ENCODE results near the gene CORO2B. TPM values are rescaled to one million over a fixed set of nuclear protein-coding genes. Genes with fewer than 3 reads are reported as not detected.

Gene CORO2B
- total and polyA plus RNA-seq, 2 of the 13 experiments (the other 11 are each of a cell fraction or from before 2014, with no cell fraction given): 0.35 to 0.63 TPM

DNA sequence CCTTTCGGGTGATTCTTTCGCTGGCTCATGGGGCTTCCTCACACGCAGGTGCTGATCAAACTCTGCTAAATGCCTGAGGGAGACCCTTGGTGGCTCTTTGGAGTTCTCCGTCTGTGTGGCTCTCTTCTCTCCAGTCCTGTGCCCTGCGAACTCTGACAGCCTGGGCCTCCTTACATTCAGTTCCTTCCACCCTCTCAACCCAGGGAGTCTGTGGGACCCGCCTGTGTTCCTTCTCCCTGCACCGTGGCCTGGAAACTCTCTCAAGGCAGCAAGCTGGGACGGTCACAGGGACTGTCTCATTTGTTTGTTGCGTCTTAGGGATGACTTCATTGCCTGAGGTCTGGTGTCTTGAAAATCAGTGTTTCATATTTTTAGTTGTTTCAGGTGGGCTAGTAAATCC, 37.0 kb upstream of the CORO2B start:
- ChIA-PET CTCF (ENCODE audit: low intra/inter-chr PET ratio, low total read pairs) (no interaction called here), POLR2A (no interaction called here)
- no peak overlapping the region for H3K9ac ChIP-seq (ENCODE audit: insufficient read depth, low read depth, low read length)
- H2AFZ ChIP-seq (ENCODE audit: low read length): no peak overlapping the region
- H3K4me2 ChIP-seq (ENCODE audit: low read depth, low read length): no peak overlapping the region
- H3K4me3 ChIP-seq (replicated peaks in 1 of 3; ENCODE audit: insufficient read depth in 1 of 3, low read depth in 2 of 3, low read length in 3 of 3): no peak overlapping the region
- no peaks in the 10 kb centered on the region for H3K79me2 ChIP-seq (ENCODE audit: insufficient read depth, low read length)
- ATAC-seq (no peak), FAIRE-seq (no peak), DNase-seq (ENCODE audit: low spot score) (no peak)
- H3K27ac ChIP-seq (ENCODE audit: extremely low read length, insufficient read depth, low read length): no peak overlapping the region
- no peaks in the 10 kb centered on the region for H3K27me3 ChIP-seq (ENCODE audit: control insufficient read depth in 1 of 2, insufficient read depth in 2 of 2, low read length in 2 of 2)
- BruUV-seq (replicated peaks): no TSS peak
- H3K36me3 ChIP-seq (replicated peaks in 1 of 2; ENCODE audit: control insufficient read depth in 1 of 2, insufficient read depth in 2 of 2, low read length in 2 of 2): no peaks in the 10 kb centered on the region
- H4K20me1 ChIP-seq (ENCODE audit: insufficient read depth, low read length): no peaks in the 10 kb centered on the region
- intact Hi-C loops (cut with micrococcal nuclease; ENCODE audit: unreplicated experiment) (no loop called here), in situ Hi-C loops (cut with HindIII; ENCODE audit: extremely low pct_ligation_motif_present, low pct_unique_long_range_greater_than_20kb) (no loop called here)
- no peaks in the 10 kb centered on the region for H3K9me3 ChIP-seq (ENCODE audit: low read length)
- WGBS (ENCODE audit: low lambda C conversion rate): 6% methylated on average over 6 of the region's 9 CpGs
- no peak for TF ChIP-seq DR1 (CRISPR knock-in tag; IDR thresholded peaks at IDR 0.05)
- TF ChIP-seq PHB2 (IDR thresholded peaks at IDR 0.05; ENCODE audit: partially characterized antibody): no peak
- no peak for TF ChIP-seq MBD4 (IDR thresholded peaks at IDR 0.05; ENCODE audit: borderline replicate concordance, low read length)
- no peak for TF ChIP-seq ZBTB38 (CRISPR knock-in tag; IDR thresholded peaks at IDR 0.05)
- no peak for TF ChIP-seq PREB (CRISPR knock-in tag; IDR thresholded peaks at IDR 0.05)
- TF ChIP-seq, protein P1, sequence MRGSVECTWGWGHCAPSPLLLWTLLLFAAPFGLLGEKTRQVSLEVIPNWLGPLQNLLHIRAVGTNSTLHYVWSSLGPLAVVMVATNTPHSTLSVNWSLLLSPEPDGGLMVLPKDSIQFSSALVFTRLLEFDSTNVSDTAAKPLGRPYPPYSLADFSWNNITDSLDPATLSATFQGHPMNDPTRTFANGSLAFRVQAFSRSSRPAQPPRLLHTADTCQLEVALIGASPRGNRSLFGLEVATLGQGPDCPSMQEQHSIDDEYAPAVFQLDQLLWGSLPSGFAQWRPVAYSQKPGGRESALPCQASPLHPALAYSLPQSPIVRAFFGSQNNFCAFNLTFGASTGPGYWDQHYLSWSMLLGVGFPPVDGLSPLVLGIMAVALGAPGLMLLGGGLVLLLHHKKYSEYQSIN (CRISPR knock-in tag; IDR thresholded peaks at IDR 0.05; ENCODE audit: borderline replicate concordance): no peak
- no peak for TF ChIP-seq NFKB2 (CRISPR knock-in tag; IDR thresholded peaks at IDR 0.05; ENCODE audit: borderline replicate concordance)
- no peak for TF ChIP-seq HNRNPL (IDR thresholded peaks at IDR 0.05; ENCODE audit: low read depth, low read length)
- no peak for TF ChIP-seq ZNF329 (CRISPR knock-in tag; IDR thresholded peaks at IDR 0.05; ENCODE audit: low read depth)
- TF ChIP-seq, protein P2, sequence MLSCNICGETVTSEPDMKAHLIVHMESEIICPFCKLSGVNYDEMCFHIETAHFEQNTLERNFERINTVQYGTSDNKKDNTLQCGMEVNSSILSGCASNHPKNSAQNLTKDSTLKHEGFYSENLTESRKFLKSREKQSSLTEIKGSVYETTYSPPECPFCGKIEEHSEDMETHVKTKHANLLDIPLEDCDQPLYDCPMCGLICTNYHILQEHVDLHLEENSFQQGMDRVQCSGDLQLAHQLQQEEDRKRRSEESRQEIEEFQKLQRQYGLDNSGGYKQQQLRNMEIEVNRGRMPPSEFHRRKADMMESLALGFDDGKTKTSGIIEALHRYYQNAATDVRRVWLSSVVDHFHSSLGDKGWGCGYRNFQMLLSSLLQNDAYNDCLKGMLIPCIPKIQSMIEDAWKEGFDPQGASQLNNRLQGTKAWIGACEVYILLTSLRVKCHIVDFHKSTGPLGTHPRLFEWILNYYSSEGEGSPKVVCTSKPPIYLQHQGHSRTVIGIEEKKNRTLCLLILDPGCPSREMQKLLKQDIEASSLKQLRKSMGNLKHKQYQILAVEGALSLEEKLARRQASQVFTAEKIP (CRISPR knock-in tag; IDR thresholded peaks at IDR 0.05; ENCODE audit: borderline replicate concordance): no peak
- TF ChIP-seq CENPBD1 (CRISPR knock-in tag; IDR thresholded peaks at IDR 0.05; ENCODE audit: borderline replicate concordance, low read depth): no peak
- TF ChIP-seq ELF1 (CRISPR knock-in tag; IDR thresholded peaks at IDR 0.05): no peak
- TF ChIP-seq POGZ (CRISPR knock-in tag; IDR thresholded peaks at IDR 0.05): no peak
- no peak for TF ChIP-seq ZNF768 (CRISPR knock-in tag; IDR thresholded peaks at IDR 0.05)
- no peak for TF ChIP-seq ZMYM2 (CRISPR knock-in tag; IDR thresholded peaks at IDR 0.05)
- no peak for TF ChIP-seq ZNF773 (CRISPR knock-in tag; IDR thresholded peaks at IDR 0.05; ENCODE audit: borderline replicate concordance)
- TF ChIP-seq HHEX (CRISPR knock-in tag; IDR thresholded peaks at IDR 0.05): no peak
- no peak for TF ChIP-seq NCOA5 (CRISPR knock-in tag; IDR thresholded peaks at IDR 0.05)
- no peaks in the 10 kb centered on the region for H3K4me1 ChIP-seq (ENCODE audit: insufficient read depth, low read length)

Data from HepG2 (cell line).